ENCODE results near the gene ZNF382.
A peak's percentile ranks its signal among the peaks of the same experiment; 100 is the strongest.
"Not testable (repeated sequence)": the region's sequence is repeated elsewhere in the genome, so short reads cannot be mapped to it uniquely, and the experiment has no call there.

Gene ZNF382

GRCh38 chr19:36605101-36605876 lies at the start of gene ZNF382:
Gene ZNF382 (plus strand): TSS chr19:36605313. CDS start chr19:36609915, 4,602 bp downstream.
- DNase-seq = peak; percentile 87

DNA sequence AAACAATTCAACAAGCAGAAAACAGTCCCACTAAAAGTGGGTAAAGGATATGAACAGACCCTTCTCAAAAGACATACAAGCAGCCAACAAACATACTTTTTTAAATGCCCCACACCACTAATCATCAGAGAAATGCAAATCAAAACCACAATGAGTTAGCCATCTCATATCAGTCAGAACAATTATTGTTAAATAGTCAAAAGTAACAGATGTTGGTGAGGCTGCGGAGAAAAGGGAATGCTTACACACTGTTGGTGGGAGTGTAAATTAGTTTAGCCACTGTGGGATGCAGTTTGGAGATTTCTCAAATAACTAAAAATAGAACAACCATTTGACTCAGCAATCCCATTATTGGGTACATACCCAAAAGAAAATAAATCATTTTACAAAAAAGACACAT lies 40.7 kb upstream of the ZNF382 start:
- no peak for DNase-seq

DNA sequence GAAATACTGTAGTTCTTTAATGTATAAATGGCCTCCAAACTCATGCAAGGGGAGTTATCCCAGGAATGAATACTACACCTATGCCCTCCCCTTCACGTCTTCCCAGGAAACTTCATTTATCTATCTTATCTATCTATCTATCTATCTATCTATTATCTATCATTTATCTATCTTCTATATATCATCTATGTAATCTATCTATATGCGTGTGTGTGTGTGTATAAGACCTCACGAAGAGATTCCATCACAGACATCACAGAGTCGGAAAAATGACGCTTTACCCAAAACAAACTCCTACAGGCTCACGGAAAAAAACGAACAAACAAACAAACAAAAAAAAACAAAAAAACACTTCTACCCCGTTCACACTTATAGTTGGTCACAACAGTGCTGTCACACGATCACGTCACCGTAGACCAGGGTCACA lies 32.5 kb upstream of the ZNF382 start:
- no peak for DNase-seq

DNA sequence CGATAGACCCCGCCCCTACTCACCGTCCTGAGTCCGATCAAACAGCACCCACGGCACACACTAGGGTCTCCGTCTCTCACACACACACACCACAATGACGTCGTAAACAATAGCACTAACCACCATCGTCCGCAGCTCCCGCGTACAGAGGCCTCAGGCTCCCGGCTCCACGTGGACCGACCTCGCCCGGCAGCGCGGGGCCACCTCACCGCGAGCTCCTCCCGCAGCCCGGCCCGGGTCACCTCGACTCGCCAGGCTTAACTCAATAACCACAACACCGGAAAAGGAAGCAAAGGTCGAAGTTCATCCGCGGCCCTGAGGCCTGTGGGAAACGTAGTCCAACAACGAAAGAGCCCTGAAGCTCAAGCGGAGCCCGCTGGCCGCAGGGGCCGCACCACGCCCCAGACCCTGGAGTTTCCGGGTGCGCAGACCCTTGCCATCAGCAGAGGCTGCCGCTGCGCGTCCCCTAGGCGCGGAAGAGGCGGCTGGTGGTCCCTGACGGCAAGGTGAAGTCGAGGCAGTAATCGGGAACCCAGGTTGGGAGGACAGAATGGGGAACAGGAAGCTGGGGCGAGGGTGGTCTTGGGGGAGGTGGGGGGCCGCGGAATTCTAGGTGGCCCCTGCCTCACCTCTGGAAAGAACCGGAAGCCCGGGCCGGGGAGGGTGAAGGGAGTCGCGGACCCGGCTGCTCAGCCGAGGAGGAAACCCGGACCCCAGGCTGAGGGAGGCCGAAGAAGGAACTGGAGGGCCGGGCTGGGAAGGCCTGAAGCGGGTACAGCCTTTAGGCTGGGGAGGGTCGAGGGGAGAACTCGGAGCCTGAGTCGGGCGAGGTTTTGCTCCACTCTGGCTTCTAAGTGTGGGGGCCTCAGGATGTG lies 31.9 kb upstream of the ZNF382 start, which contains the start of gene ZNF529:
Gene ZNF529 (minus strand): TSS at position 273 of the 875 bp plus-strand sequence. CDS start 946 bp downstream, outside the sequence.
- peak; percentile 92 for DNase-seq

DNA sequence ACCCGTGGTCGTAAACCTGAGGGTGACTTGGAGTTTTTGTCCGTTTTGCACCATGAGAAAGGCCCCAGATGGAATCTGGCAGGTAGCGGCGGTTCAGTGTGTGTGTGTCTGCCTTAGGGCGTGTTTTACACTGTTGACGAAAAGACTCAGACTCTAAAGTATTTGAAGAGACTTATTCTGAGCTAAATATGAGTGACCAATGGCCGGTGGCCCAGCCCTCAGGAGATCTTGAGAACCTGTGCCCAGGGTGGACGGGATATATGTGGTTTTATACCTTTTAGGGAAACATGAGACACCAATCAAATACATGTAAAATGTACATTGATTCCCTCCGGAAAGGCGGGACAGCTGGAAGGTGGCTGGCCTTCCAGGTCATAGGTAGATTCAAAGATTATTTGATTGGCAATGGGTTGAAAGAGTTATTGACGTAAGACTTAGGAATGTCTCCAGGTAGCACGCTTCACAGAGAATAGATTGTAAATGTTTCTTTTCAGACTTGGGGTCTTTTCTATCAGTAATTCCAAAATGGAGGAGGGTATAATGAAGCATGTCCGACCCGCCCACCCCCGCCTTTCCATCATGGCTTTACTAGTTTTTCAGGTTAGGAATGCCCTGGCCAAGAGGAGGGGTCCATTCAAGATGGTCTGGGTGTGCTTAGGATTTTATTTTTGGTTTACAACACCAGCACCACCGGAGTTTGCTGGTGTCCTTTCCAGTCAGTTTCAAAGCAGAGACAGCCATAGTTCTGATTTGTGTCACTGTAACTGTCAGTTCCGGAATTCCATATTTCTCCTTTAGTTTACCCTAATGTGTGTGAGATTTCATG lies 31.0 kb upstream of the ZNF382 start:
- DNase-seq = no peak

DNA sequence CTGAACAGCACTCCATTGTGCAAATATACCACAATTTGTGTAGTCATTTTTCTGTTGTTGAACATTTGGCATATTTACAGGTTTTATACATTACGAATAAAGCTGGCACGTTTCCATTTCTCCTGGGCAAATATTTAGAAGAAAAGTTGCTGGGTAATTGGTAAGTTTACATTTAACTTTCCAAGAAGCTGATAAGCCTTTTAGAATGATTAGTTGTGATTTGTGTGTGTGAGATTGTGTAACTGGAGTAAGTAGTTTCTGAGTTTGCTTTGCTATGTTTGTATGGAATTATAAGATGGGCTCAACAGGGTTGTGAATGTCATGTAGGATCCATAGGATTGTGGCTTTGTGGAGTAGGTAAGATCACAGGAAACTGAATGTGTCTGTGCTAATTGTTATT lies 30.4 kb upstream of the ZNF382 start:
- DNase-seq = no peak

DNA sequence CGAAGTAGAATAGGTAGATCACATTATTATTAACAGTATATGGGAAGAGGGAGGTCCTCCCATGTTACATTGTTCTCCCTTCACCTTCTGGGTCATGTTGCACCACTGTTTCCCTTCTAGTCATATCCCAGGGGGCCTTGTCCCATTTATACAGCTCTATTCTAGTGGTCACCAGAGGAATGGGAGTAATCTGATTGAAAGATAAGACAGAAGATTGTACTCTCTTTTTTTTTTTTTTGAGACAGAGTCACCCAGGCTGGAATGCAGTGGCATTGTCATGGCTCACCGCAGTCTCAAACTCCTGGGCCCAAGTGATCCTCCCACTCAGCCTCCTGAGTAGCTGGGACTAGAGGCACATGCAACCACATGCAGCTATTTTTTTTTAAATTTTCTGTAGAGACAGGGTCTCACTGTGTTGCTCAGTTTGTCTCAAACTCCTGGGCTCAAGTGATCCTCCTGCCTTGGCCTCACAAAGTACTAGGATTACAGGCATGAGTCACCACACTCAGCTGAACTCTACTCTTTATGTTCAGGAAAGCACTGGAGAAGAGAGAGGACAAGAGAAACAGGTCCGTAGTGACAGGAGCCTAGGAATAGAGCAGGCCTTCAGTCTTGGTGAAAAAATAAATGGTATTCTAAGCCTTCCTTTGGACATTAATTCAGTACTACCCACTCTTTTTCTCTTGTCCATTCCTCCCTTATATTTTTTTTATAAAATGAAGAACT lies 27.7 kb upstream of the ZNF382 start:
- DNase-seq = no peak

DNA sequence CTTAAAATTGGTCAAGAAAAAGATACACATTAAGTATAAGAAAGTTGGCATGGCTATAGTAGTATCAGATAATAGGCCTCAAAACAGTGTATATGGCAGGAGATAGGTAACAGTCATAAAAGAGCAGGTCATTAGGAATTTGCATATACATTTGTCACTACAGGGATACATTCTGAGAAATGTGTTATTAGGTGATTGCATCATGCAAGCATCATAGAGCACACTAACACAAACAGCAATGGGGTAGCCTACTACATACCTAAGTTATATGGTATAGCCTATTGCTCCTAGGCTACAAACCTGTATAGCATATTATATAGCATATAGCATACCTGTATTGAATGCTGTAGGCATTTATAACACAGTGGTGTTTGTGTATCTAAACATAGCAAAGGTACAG lies 25.9 kb upstream of the ZNF382 start:
- DNase-seq = no peak

DNA sequence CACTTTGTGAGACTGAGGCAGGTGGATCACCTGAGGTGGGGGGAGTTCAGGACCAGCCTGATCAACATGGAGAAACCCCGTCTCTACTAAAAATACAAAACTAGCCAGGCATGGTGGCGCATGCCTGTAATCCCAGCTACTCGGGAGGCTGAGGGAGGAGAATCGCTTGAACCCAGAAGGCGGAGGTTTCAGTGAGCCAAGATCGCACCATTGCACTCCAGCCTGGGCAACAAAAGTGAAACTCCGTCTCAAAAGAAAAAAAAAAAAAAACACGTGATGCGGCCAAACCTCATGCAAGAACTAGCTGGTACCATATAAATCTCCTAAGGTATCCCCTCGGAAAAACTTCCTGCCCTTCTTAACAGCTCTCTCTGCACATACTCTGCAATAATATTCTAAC lies 2.4 kb upstream of the ZNF382 start:
- not testable (repeated sequence) for DNase-seq

DNA sequence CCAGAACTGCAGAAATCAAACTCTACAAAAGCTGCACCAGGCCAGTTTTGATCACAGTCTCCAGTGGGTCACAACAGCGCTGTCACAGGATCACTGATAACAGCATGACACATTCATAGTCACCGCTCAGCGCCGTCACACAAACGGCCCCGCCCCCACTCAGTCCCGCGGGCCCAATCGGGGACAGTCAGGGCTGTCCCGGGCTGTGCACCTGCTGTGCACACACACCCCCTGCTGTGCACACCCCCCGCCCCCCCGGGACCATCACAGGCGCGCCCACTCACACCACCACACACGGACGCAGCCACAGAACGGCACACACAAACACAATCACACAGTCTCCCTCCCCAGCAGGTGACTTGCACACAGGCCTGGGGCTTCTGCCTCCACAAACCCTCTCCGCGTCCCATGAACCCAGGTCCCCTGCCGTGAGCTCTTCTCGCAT lies 435 bp upstream of the ZNF382 start:
- DNase-seq = peak; percentile 91

DNA sequence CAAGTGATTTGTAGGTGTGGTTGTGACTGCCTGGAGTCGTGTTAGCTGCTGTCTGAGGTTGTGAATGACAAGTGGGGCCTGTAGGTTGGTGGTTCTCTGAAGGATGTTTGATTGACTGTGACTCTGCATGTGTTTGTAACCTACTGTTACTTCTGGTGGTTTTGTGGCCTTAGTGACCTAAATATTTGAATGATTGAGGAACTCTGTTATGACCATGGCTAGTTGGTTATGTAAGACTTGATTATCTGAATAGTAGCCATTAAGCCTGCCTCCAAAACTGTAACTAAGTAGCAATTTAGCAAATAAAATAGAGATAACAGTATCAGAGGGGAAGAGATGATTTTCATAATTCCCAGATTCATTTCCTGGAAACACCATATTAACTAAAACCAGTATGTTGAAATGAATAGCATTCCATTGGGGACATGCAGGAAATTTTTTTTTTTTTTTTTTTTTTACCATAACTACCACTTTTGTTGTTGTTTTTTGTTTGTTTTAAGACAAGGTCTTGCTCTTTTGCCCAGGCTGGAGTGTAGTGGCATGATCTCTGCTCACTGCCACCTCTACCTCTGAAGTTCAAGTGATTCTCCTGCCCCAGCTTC lies 865 bp downstream of the ZNF382 start:
- peak; percentile 1 for DNase-seq

GRCh38 chr19:36627057-36627456 lies 21.9 kb downstream of the ZNF382 start:
- DNase-seq = no peak

DNA sequence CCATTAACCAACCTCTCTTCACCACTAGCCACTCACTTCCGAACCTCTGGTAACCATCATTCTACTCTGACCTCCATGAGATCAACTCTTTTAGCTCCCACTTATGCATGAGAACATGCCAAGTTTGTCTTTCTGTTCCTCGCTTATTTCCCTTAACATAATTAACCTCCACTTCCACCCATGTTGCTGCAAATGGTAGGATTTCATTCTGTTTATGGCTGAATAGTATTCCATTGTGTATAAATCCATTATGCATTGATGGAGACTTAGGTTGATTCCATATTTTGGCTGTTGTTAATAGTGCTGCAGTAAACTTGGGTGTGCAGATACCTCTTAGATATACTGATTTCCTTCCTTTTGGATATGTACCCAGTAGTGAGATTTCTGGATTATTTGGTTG lies 30.2 kb downstream of the ZNF382 start:
- no peak for DNase-seq

DNA sequence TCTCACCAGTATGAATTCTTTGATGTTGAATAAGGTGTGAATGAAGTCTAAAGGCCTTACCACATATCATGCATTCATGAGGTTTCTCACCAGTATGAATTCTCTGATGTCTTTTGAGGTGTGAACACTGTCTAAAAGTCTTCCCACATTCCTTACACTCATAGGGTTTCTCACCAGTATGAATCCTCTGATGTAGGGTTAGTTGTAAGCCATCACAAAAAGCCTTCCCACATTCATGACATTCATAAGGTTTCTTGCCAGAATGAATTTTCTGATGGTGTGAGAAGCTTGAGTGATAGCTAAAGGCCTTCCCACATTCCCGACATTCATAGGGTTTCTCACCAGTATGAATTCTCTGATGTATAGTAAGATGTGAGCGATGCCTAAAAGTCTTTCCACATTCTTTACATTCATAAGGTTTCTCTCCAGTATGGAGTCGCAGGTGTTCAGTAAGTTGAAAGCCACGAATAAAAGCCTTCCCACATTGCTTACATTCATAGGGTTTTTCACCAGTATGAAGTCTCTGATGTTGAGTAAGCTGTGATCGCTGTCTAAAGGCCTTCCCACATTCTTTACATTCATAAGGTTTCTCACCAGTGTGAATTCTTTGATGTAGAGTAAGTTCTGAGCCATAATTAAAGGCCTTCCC lies 33.9 kb downstream of the ZNF382 start:
- no peak for DNase-seq

GRCh38 chr19:36646746-36647145 lies 41.6 kb downstream of the ZNF382 start:
- no peak for DNase-seq

- no peak for DNase-seq
These were observed 47.8 kb downstream of the ZNF382 start for GRCh38 chr19:36652958-36653357.

DNA sequence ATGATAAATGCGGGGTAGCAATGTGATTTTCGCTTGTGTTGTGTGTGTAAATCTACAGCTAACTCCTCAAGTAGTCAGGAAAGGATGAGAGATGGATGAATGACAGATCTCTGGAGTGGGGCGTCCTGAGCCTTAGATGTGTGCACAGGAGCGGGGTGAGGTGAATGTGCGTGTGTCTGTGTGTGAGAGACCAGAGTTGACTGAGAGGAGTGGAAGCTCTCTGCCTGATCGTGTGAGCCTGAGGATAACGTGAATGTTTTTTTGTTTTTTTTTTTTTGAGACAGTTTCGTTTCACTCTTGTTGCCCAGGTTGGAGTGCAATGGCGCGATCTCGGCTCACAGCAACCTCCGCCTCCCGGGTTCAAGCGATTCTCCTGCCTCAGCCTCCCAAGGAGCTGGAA lies 60.7 kb downstream of the ZNF382 start:
- DNase-seq = no peak

GRCh38 chr19:36668646-36669045 lies 63.5 kb downstream of the ZNF382 start:
- DNase-seq = no peak

- DNase-seq = no peak
These were observed 67.3 kb downstream of the ZNF382 start for GRCh38 chr19:36672368-36672767.

DNA sequence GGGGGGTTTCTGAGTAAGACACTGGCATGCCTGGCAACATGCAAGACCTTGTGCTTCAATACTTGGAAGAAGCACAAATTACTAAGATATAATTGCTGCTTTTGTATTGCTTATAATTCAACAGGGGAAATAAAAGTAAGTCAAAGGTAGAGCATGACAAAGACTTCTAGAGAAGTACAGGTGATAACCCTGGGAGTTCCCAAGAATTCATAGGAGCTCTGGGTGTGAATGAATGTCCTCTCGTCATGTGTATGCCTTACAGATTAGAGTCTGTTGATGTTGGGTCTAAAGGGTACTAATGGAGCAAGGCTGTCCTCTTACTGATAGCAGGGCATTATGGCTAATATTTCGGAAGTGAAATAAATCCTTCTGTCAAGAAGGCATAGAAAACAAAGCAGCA lies 69.1 kb downstream of the ZNF382 start:
- no peak for DNase-seq

DNA sequence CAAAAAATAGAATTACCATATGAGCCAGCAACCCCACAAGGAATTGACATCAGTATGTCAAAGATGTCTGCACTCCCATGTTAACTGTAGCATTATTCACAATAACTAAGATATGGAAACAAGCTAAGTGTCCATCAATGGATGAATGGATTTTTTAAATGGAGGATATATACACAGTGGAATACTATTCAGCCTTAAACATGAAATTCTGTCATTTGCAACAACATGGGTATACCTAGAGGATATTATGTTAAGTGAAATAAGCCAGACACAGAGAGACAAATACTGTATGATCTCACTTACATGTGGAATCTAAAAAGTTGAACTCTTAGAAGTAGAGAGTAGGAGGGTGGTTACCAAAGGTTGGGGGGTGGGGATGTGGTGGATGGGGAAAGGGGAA lies 74.3 kb downstream of the ZNF382 start:
- DNase-seq = no peak

Data from CD4-positive, alpha-beta T cell treated with Interleukin-17A for 1 hour (primary cell).